HG03575 (cell line): ENCODE results near the gene EEF1G.
"Not testable (repeated sequence)": the region's sequence is repeated elsewhere in the genome, so short reads cannot be mapped to it uniquely, and the experiment has no call there.

Experiments used
- ATAC-seq: cut with Tn5 transposase; IDR thresholded peaks from one replicate; pipeline ENCODE4 v1.9.1; 2021; ENCODE audit not compliant: unreplicated experiment, insufficient number of reproducible peaks, low FRiP score; ENCODE audit errors: extremely low read depth

The EEF1G gene

GRCh38 chr11:62559626-62560025, 14.1 kb downstream of the EEF1G start:
- ATAC-seq: not testable (repeated sequence)

DNA sequence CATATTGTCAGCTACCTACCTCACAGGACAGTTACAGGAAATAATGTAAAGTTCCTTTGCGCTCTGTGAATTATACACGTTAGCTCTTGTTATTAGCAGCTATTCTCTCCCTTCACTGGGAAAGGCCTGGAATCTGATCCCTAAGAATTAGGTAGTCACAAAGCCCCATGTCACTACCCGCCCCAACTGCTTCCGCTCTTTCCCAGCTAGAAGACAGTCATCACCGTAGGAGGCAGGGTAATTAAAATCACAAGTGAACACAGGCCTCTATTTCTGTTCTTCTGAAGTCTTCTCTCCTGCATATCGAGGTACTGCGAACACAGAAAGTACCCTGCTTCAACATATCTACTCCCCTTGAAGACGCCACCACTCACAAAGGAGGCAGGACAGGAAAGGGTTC, 14.5 kb downstream of the EEF1G start:
- ATAC-seq: no peak

GRCh38 chr11:62558669-62559068, 15.0 kb downstream of the EEF1G start:
- no peak for ATAC-seq

GRCh38 chr11:62556875-62557631, 16.6 kb downstream of the EEF1G start:
- ATAC-seq: no peak

DNA sequence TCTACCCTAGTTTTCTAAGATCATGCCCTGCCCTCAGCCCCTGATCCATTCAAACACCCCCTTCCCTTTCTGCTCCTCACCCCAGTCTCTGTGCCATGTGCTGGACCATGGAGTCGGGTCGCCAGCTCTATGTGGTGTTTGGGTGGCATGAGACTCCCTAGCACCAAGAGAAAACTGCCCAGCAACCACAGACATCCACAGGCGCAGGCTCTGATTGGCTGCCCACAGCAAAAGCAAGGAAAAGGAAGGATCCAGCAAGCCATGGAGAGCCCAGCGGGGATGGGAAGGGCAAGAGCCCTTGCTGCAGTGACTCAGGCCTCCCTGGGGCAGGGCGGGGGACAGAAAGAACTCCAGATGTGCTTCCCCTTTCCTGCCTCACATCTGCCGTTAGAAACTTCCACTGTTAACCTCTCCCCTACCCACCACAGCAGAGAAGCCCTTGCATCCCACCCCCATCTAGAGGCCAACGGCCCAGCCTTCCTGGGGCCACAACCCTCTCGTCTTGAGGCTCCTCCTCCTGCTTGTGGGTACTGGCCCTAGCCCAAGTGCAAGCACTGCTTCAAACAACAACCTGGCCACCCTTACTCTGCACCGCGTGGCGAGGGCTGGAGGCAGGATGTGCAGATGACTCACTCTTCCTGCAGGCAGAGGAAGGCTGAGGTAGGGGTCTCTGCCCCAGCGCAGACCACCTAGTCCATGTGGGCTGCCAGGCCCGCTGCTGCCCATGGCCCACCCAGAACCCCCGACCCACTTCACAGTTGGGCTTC, 17.4 kb downstream of the EEF1G start:
- no peak for ATAC-seq

- ATAC-seq: no peak
Measured at GRCh38 chr11:62555464-62556107, 18.1 kb downstream of the EEF1G start.

GRCh38 chr11:62554387-62555167, 19.1 kb downstream of the EEF1G start:
- ATAC-seq: no peak

DNA sequence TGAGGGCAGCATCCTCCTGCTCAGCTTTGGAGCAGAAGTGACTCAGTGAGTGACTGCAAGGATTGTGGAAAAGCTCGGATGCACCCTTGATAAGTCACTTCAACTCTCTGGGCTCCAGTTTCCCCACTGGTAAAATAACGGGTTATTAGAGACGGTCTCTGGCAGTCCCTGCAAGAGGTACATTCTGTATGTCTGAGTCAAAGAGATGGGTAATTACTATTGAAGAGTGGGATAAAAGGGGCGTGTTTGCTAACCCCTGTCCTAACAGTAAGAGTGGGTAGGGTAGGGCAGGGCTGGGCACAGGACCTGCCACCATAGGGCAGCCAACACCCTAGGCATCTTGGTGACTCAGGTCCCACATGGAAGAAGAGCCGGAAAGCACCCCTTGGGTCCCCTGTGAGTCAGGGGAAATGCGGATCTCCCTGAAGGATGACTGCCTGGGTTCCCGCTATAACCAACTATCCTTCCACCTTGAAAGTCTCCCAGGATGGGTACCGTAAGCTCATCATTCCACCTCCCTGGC, 19.8 kb downstream of the EEF1G start:
- no peak for ATAC-seq

DNA sequence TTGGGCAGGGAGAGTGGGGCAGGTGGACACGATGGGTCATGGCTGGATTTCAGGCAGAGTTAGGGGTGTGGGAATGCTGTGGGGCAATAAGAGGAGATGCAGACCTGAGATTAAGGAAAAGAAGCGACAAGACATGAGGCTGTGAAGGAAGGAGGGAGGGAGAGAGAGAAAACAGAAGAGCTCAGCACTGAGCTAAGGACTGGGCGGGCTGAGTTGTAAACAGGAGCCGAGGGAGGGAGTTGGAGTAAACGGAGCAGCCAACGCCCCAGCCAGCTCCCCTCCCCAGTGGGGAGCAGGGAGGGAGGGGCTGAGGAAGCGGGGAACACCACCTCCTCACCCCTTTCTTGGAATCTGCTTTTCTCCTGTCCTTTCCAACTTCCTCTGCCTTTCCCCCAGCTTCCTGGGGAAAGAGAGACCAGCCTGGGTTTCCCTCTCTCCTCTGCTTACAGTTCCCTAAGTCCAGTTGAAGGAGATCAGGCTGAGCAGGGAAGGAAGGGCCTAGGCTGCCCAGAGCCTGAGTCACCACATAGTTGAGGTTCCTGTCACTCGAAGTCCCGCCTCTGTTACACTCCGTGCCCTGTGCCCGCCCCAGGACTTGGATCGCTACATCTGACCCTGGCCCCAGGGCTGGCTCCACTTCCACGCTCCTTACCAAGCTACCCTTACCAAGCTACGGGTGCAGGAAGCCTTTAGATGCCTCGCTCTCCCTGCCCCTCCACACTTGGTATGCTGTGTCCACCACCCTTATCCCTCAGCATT, 20.4 kb downstream of the EEF1G start:
- ATAC-seq: no peak

- no peak for ATAC-seq
Measured at GRCh38 chr11:62552485-62553079, 21.1 kb downstream of the EEF1G start.

DNA sequence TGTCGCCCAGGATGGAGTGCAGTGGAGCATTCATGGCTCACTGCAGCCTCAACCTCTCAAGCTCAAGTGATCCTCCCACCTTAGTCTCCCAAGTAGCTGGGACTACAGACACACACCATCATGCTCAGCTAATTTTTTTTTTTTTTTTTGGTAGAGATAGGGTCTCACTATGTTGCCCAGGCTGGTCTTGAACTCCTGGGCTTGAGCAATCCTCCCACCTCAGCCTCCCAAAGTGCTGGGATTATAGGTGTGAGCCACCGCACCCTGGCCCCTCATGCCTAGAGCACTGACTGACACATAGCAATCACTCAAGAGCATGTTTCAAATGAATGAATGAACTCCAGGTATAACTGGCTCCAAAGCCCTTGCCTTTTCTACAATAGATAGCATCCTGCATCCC, 23.2 kb downstream of the EEF1G start:
- not testable (repeated sequence) for ATAC-seq

DNA sequence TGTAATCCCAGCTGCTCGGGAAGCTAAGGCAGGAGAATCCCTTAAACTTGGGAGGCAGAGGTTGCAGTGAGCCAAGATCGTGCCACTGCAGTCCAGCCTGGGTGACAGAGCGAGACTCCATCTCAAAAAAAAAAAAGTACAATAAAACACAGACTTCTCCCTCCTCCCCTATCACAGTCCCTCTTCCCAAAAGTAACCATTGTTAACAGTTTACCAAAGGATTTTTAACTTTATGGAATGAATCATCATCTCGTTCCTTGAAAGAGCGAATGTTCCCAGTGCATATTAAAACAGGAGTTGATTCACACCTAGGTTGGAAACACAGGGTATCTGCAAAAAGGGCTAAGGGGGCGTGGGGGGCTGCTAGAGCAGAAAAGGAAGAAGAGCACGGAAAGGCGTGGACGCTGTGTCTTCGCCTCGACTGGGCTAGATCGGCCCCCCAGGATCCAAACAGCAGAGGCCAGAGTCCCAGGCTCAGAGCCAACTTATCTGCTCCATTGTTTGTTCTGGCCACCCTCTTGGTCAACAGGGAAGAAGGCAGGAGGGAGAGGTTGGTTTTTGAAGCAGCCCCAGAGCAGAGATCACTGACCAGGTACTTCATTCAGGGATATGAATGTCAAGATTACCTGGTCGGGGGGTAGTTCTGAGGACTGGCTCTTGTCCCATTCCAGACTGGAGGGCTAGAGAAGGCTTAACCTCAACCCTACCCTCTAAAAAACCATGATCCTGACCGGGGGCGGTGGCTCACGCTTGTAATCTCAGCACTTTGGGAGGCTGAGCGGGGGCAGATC, 25.0 kb downstream of the EEF1G start:
- ATAC-seq: no peak

GRCh38 chr11:62547691-62548281, 25.9 kb downstream of the EEF1G start:
- ATAC-seq: no peak

GRCh38 chr11:62546929-62547625, 26.6 kb downstream of the EEF1G start:
- ATAC-seq: no peak

DNA sequence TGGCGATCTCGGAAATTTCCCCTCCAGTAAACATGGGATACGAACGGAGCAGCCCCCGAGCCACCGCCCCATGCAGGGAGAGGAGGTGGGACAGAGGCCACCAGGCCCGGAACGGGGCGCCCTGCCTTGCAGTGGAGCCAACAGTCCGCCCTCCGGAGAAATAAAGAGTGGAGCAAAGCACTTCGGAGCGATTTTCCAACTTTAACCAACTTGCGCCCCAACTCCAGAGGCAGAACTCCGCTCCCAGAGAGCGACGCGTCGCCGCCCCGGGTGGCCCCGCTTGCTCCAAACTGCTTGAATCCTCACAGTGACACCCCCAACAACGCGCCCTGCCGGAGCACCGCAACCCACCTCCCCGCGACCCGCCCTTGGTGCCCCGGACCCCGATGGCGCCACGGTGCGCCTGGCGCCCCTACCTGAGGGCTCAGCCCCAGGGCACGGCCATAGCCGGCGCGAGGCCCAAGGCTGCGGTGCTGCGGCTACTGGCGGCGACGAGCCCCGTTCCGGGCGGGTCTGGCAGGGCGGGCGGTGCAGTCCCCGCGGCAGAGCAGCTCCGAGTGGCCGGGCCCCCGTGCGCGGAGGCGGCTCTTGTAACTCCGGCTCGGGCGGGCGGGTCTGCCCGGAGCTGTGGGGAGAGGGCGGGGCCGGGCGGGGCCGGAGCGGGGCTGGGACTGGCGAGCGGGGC, 27.3 kb downstream of the EEF1G start, which contains the start of gene AHNAK:
AHNAK (minus strand) TSS at position 563 of the 685 bp plus-strand sequence. CDS start 10,708 bp downstream, outside the sequence.
- no peak for ATAC-seq
